Esophagus squamous epithelium (tissue), 5 donors: Measurements from ENCODE around the gene ANGPTL4. TPM values are rescaled to one million over a fixed set of nuclear protein-coding genes. Genes with fewer than 3 reads are reported as not detected.

Source experiments
- DNase-seq: peaks from one replicate; lab custom pipeline; 2025; lab: John Stamatoyannopoulos, UW
- H3K27ac ChIP-seq, 4 donors: fragments of 200-600 bp; sonication (generic); one replicate each; pipeline ENCODE4 v1.5.1; 2016 to 2019; ENCODE audit warnings: mild to moderate bottlenecking in 1 of 4
- H3K27me3 ChIP-seq, 4 donors: fragments of 200-600 bp; sonication (generic); 1 replicate in 3 of 4; 2 replicates in 1 of 4; pipeline versions ENCODE4 v1.5.1 to v1.6.0; 2017 to 2021; ENCODE audit warnings: antibody characterized with exemption in 1 of 4
- H3K36me3 ChIP-seq, 3 donors: fragments of 200-600 bp; sonication (generic); one replicate each; pipeline ENCODE4 v1.5.1; 2016 to 2019
- H3K4me1 ChIP-seq, 3 donors: fragments of 200-600 bp; sonication (generic); one replicate each; pipeline ENCODE4 v1.5.1; 2017 to 2019
- H3K4me3 ChIP-seq, 4 donors: fragments of 200-600 bp; sonication (generic); 1 replicate in 3 of 4; 2 replicates in 1 of 4; pipeline ENCODE4 v1.5.1; 2016 to 2019; ENCODE audit warnings: mild to moderate bottlenecking in 2 of 4, moderate library complexity in 1 of 4
- H3K9me3 ChIP-seq, 3 donors: fragments of 200-600 bp; sonication (generic); one replicate each; pipeline ENCODE4 v1.5.1; 2016 to 2019
- CTCF ChIP-seq, 6 experiments: fragments of 450-650 bp in 4 of 6; fragments of 200-600 bp in 2 of 6; sonication (generic) in 2 of 6; IDR thresholded peaks; one replicate each; pipeline ENCODE4 v1.5.1; 2016 to 2019; ENCODE audit warnings: antibody characterized with exemption in 6 of 6, mild to moderate bottlenecking in 4 of 6, moderate library complexity in 4 of 6
- POLR2A ChIP-seq, 4 donors: fragments of 450-650 bp; IDR thresholded peaks; one replicate each; pipeline ENCODE4 v1.6.1; 2017; ENCODE audit warnings: antibody characterized with exemption in 4 of 4, mild to moderate bottlenecking in 4 of 4, moderate library complexity in 3 of 4
- WGBS, 2 donors: methylation state at CpG; one replicate each; pipeline ENCODE4 v1.1.5; 2018; 5-methylcytosine and 5-hydroxymethylcytosine counted together
- intact Hi-C: fragments of 100-400 bp; cut with DNase I; formaldehyde crosslinking; loops from one replicate; pipeline ENCODE4 v1.15.0; 2022
- total RNA-seq, 4 donors: library from RNA; depleted of rRNA; stranded (reverse); fragments of >200 nt; gene quantifications; one replicate each; pipeline ENCODE4 v1.1.0, GENCODE V29; 2016
- donor health status: DM: yes; HTN: yes; CAD: no.

ANGPTL4 gene
- total RNA-seq, 4 donors from 2014 or later = 17.0 to 37.1 (median 19.2) TPM

- peak within 1 kb of the TSS; percentile 67 to 98 (median 70) for H3K4me3 ChIP-seq
- peaks cover 3 to 56% (median 34%) of the 10 kb centered on the region in 3 donors for H3K4me1 ChIP-seq
- H3K27ac ChIP-seq = peak within 1 kb of the TSS; percentile 69 to 89 (median 85)
- no peaks in the 10 kb centered on the region for H3K36me3 ChIP-seq
- H3K27me3 ChIP-seq = no peaks in the 10 kb centered on the region
- TF ChIP-seq POLR2A (IDR thresholded peaks at IDR 0.05) = peak in 3 of 4 donors; percentile 18 to 65 (median 60)
- peak; percentile 56 to 79 (median 64) for TF ChIP-seq CTCF (IDR thresholded peaks at IDR 0.05)
- no peaks in the 10 kb centered on the region for H3K9me3 ChIP-seq
- 8 to 13% methylated on average over 11 to 15 of the region's 89 CpGs for WGBS, 2 donors
- intact Hi-C loops = no loop called here
- DNase-seq = peak; percentile 80
Measured at GRCh38 chr19:8412783-8413628, 49.1 kb downstream of the ANGPTL4 start, which contains the start of gene MARCHF2. Gene MARCHF2, plus strand, starts transcription at chr19:8413305. Its CDS starts 8,536 bp downstream, at chr19:8421841.

GRCh38 chr19:8413629-8413995 lies 49.7 kb downstream of the ANGPTL4 start:
- WGBS, 2 donors = 8 to 11% methylated on average over 1 to 3 of the region's 3 CpGs
- no peaks in the 10 kb centered on the region for H3K36me3 ChIP-seq
- peak overlapping the region; percentile 67 to 98 (median 70) for H3K4me3 ChIP-seq
- H3K27me3 ChIP-seq = no peaks in the 10 kb centered on the region
- H3K27ac ChIP-seq = peak overlapping the region; percentile 69 to 89 (median 85)
- no peak for DNase-seq
- intact Hi-C loops = no loop called here
- peaks cover 6 to 62% (median 38%) of the 10 kb centered on the region in 3 donors for H3K4me1 ChIP-seq
- H3K9me3 ChIP-seq = no peaks in the 10 kb centered on the region
- TF ChIP-seq POLR2A (IDR thresholded peaks at IDR 0.05) (no peak), CTCF (IDR thresholded peaks at IDR 0.05) (no peak)

- Histone ChIP-seq H3K9me3 (no peaks in the 10 kb centered on the region), H3K27ac (peak overlapping the region in 3 of 4 donors; percentile 38 to 55 (median 39)), H3K4me3 (no peak overlapping the region), H3K27me3 (no peaks in the 10 kb centered on the region), H3K36me3 (peaks cover 0 to 3% (median 0%) of the 10 kb centered on the region in 3 donors), H3K4me1 (peaks cover 6 to 60% (median 38%) of the 10 kb centered on the region in 3 donors)
- WGBS, 2 donors = 66 to 75% methylated on average over 2 to 4 of the region's 4 CpGs
- intact Hi-C loops = no loop called here
- TF ChIP-seq POLR2A (IDR thresholded peaks at IDR 0.05) = no peak
- no peak for TF ChIP-seq CTCF (IDR thresholded peaks at IDR 0.05)
- no peak for DNase-seq
Measured at GRCh38 chr19:8416796-8417195, 52.8 kb downstream of the ANGPTL4 start.

- Histone ChIP-seq H3K4me1 (peaks cover 15 to 44% (median 29%) of the 10 kb centered on the region in 3 donors), H3K4me3 (no peak overlapping the region), H3K9me3 (no peaks in the 10 kb centered on the region), H3K36me3 (peaks cover 0 to 20% (median 0%) of the 10 kb centered on the region in 3 donors), H3K27me3 (no peaks in the 10 kb centered on the region), H3K27ac (no peak overlapping the region)
- 89 to 92% methylated on average over 8 to 27 of the region's 28 CpGs for WGBS, 2 donors
- intact Hi-C loops = no loop called here
- TF ChIP-seq POLR2A (IDR thresholded peaks at IDR 0.05) = no peak
- TF ChIP-seq CTCF (IDR thresholded peaks at IDR 0.05) = no peak
- DNase-seq = no peak
Measured at GRCh38 chr19:8421484-8422461, 57.8 kb downstream of the ANGPTL4 start.
